Endothelial cell of umbilical vein (primary cell): ENCODE data around the gene STOX1. TPM values are rescaled to one million over a fixed set of nuclear protein-coding genes. Genes with fewer than 3 reads are reported as not detected.
"Not testable (repeated sequence)": the region's sequence is repeated elsewhere in the genome, so short reads cannot be mapped to it uniquely, and the experiment has no call there.

ENCODE experiments used
- BruUV-seq: library from RNA; stranded (reverse); fragments of 400-500 nt; replicated peaks from 2 replicates; lab custom pipeline; 2021; lab: Mats Ljungman, UMichigan
- CTCF ChIA-PET: fragments of 300-600, 350-600 bp; sonication (Branson Sonifier 250); formaldehyde crosslinking; loops from one replicate; lab custom pipeline; 2021; ENCODE audit warnings: antibody characterized with exemption, inconsistent platforms; lab: Charles Lee
- POLR2A ChIA-PET: fragments of 300-600, 350-600 bp; sonication (Branson Sonifier 250); formaldehyde crosslinking; loops from one replicate; lab custom pipeline; 2021; ENCODE audit warnings: antibody characterized with exemption, inconsistent platforms; lab: Charles Lee
- DNase-seq: peaks from one replicate; pipeline ENCODE4 v3.0.0-alpha.2; 2011; ENCODE audit warnings: low read depth, low spot score
- FAIRE-seq: peaks from 2 replicates; lab custom pipeline; 2011; peaks lifted over from hg19 to GRCh38; lab: Jason Lieb, UNC
- H2AFZ ChIP-seq: 2 replicates; pipeline ENCODE4 v1.6.0; 2012; ENCODE audit warnings: low read depth, low read length, control low read depth, inconsistent platforms
- H3K27ac ChIP-seq: 2 replicates; pipeline ENCODE4 v1.5.1; 2011; ENCODE audit warnings: low read depth, mild to moderate bottlenecking, control low read depth, low read length, moderate library complexity; ENCODE audit not compliant: insufficient read depth
- H3K27me3 ChIP-seq, 2 experiments: 2 replicates each; pipeline versions ENCODE4 v1.6.0 to v1.6.1; 2011; ENCODE audit warnings: low read length in 2 of 2, mixed read lengths in 1 of 2; ENCODE audit not compliant: control insufficient read depth in 2 of 2, insufficient read depth in 2 of 2
- H3K36me3 ChIP-seq, 2 experiments: 2 replicates in 1 of 2; 3 replicates in 1 of 2; pipeline ENCODE4 v1.5.1; 2011; ENCODE audit warnings: low read length in 2 of 2, mild to moderate bottlenecking in 1 of 2, moderate library complexity in 1 of 2; ENCODE audit not compliant: control insufficient read depth in 2 of 2, insufficient read depth in 2 of 2; ENCODE audit errors: extremely low read depth in 1 of 2
- H3K4me1 ChIP-seq: 3 replicates; pipeline ENCODE4 v1.5.1; 2011; ENCODE audit warnings: mild to moderate bottlenecking, low read length; ENCODE audit not compliant: control insufficient read depth, insufficient read depth; ENCODE audit errors: extremely low read depth
- H3K4me2 ChIP-seq: 2 replicates; pipeline ENCODE4 v1.6.1; 2011; ENCODE audit warnings: low read length, control low read depth, mixed read lengths; ENCODE audit not compliant: insufficient read depth
- H3K4me3 ChIP-seq, 3 experiments: fragments of 200-600 bp in 1 of 3; sonication (generic), shearing (Covaris generic) in 1 of 3; replicated peaks in 1 of 3; 2 replicates each; pipeline ENCODE4 v1.5.1; 2011 to 2016; ENCODE audit warnings: control low read depth in 3 of 3, low read length in 3 of 3, mild to moderate bottlenecking in 2 of 3, inconsistent platforms in 1 of 3, low read depth in 1 of 3, moderate library complexity in 1 of 3; ENCODE audit not compliant: insufficient read depth in 1 of 3
- H3K79me2 ChIP-seq: 2 replicates; pipeline ENCODE4 v1.6.0; 2012; ENCODE audit warnings: low read length, inconsistent platforms; ENCODE audit not compliant: control insufficient read depth, insufficient read depth
- H3K9ac ChIP-seq: replicated peaks from 2 replicates; pipeline ENCODE3; 2011; ENCODE audit warnings: low read length, control low read depth; ENCODE audit not compliant: insufficient read depth; ENCODE audit errors: extremely low read depth
- H3K9me1 ChIP-seq: replicated peaks from 3 replicates; pipeline ENCODE4 v1.6.0; 2011; ENCODE audit warnings: mild to moderate bottlenecking, low read length; ENCODE audit not compliant: control insufficient read depth, insufficient read depth; ENCODE audit errors: extremely low read depth
- H3K9me3 ChIP-seq: replicated peaks from 2 replicates; pipeline ENCODE4 v1.5.1; 2012; ENCODE audit warnings: low read length, inconsistent platforms; ENCODE audit not compliant: control insufficient read depth, insufficient read depth
- H4K20me1 ChIP-seq: replicated peaks from 2 replicates; pipeline ENCODE3; 2011; ENCODE audit warnings: mild to moderate bottlenecking, low read length; ENCODE audit not compliant: control insufficient read depth, insufficient read depth; ENCODE audit errors: extremely low read depth
- CTCF ChIP-seq, 2 donors: IDR thresholded peaks; 1 replicate in 1 of 2; 2 replicates in 1 of 2; pipeline ENCODE4 v1.5.1; 2011; ENCODE audit warnings: low read length in 2 of 2, mild to moderate bottlenecking in 2 of 2, moderate library complexity in 2 of 2, control low read depth in 1 of 2, inconsistent platforms in 1 of 2, low read depth in 1 of 2; ENCODE audit not compliant: insufficient read depth in 1 of 2; ENCODE audit errors: extremely low read depth in 1 of 2
- EZH2 ChIP-seq: IDR thresholded peaks from 2 replicates; pipeline ENCODE4 v1.6.1; 2012; ENCODE audit warnings: borderline replicate concordance, low read depth, mild to moderate bottlenecking, moderate library complexity, low read length, inconsistent platforms; ENCODE audit not compliant: severe bottlenecking
- FOS ChIP-seq: IDR thresholded peaks from 2 replicates; pipeline ENCODE4 v1.6.1; 2011; ENCODE audit warnings: mild to moderate bottlenecking, low read length, moderate library complexity, borderline replicate concordance; ENCODE audit not compliant: insufficient read depth
- GATA2 ChIP-seq: IDR thresholded peaks from 2 replicates; pipeline ENCODE4 v1.7.0; 2011; ENCODE audit warnings: low read depth, mild to moderate bottlenecking, moderate library complexity, mixed read lengths, low read length; ENCODE audit not compliant: insufficient read length, insufficient read depth
- JUN ChIP-seq: IDR thresholded peaks from 2 replicates; pipeline ENCODE4 v1.6.1; 2011; ENCODE audit warnings: borderline replicate concordance, low read depth; ENCODE audit not compliant: insufficient read length, insufficient read depth
- MAX ChIP-seq: IDR thresholded peaks from 2 replicates; pipeline ENCODE4 v1.6.1; 2011; ENCODE audit not compliant: insufficient read depth, insufficient read length
- POLR2A ChIP-seq: IDR thresholded peaks from 2 replicates; pipeline ENCODE4 v1.6.1; 2012; ENCODE audit warnings: low read depth, mild to moderate bottlenecking, control low read depth, low read length
- POLR2AphosphoS5 ChIP-seq: IDR thresholded peaks from 2 replicates; pipeline ENCODE4 v1.6.1; 2012; ENCODE audit warnings: low read depth, mild to moderate bottlenecking, control low read depth, low read length, moderate library complexity; ENCODE audit not compliant: insufficient read depth
- dilution Hi-C: fragments of 300-500 bp; cut with MboI; formaldehyde crosslinking; loops from one replicate; pipeline ENCODE4 v1.15.0; 2019; ENCODE audit warnings: low sequenced_read_pairs; ENCODE audit not compliant: extremely low pct_ligation_motif_present
- intact Hi-C: fragments of 100-400 bp; cut with micrococcal nuclease; formaldehyde crosslinking; loops from one replicate; pipeline ENCODE4 v1.10.0; 2022
- polyA plus RNA-seq, 4 experiments: library from polyadenylated mRNA; depleted of rRNA in 3 of 4; stranded (reverse) in 3 of 4; unstranded in 1 of 4; fragments of >200 nt; gene quantifications; 2 replicates each; pipeline versions ENCODE4 v1.2.1 to v1.2.3, GENCODE V29; 2011 to 2012; ENCODE audit warnings: missing spikeins in 1 of 4
- total RNA-seq: library from RNA; stranded (reverse); gene quantifications from 2 replicates; pipeline ENCODE4 v1.2.3, GENCODE V29; 2021

The STOX1 gene
- total and polyA plus RNA-seq, 2 donors (not counting 3 experiments of a cell fraction or from before 2014, with no cell fraction given) = 0.06 to 0.20 TPM

GRCh38 chr10:68864611-68865010 is 37.3 kb downstream of the STOX1 start:
- Histone ChIP-seq H4K20me1 (no peaks in the 10 kb centered on the region), H3K9me3 (peaks cover 5% of the 10 kb centered on the region), H3K27ac (no peak overlapping the region), H3K9me1 (no peaks in the 10 kb centered on the region), H3K4me2 (no peak overlapping the region), H3K27me3 (peaks cover 0 to under 1% of the 10 kb centered on the region in 2 experiments), H3K36me3 (no peaks in the 10 kb centered on the region), H2AFZ (no peak overlapping the region), H3K9ac (no peak overlapping the region), H3K4me1 (no peaks in the 10 kb centered on the region), H3K4me3 (no peak overlapping the region), H3K79me2 (no peaks in the 10 kb centered on the region)
- no TSS peak for BruUV-seq
- intact Hi-C loops = no loop called here
- dilution Hi-C loops = no loop called here
- CTCF ChIA-PET = interaction anchor here (1.1 kb wide), 2 partner anchors 14 to 23 kb away, joined by 3 read pairs; no protein-coding TSS in a partner anchor
- no peak for DNase-seq
- POLR2A ChIA-PET = no interaction called here
- TF ChIP-seq CTCF (IDR thresholded peaks at IDR 0.05; ENCODE audit: extremely low read depth in 1 of 2, insufficient read depth in 1 of 2, low read depth in 1 of 2, low read length in 2 of 2) (no peak), MAX (no peak), GATA2 (no peak), POLR2A (no peak), POLR2AphosphoS5 (no peak), JUN (no peak), FOS (no peak), EZH2 (no peak)
- no peak for FAIRE-seq

GRCh38 chr10:68868173-68868572 is 40.8 kb downstream of the STOX1 start:
- CTCF ChIA-PET, POLR2A ChIA-PET, BruUV-seq: not testable (repeated sequence)

More at GRCh38 chr10:68868173-68868572, 40.8 kb downstream of the STOX1 start:
- H3K9me1 ChIP-seq, H3K9ac ChIP-seq, H3K4me2 ChIP-seq, H3K4me3 ChIP-seq, dilution Hi-C loops, intact Hi-C loops, H3K9me3 ChIP-seq, H2AFZ ChIP-seq, FAIRE-seq, H3K4me1 ChIP-seq, H4K20me1 ChIP-seq, H3K79me2 ChIP-seq, DNase-seq, H3K27ac ChIP-seq, H3K36me3 ChIP-seq: not testable (repeated sequence)
- peaks cover 6 to 15% of the 10 kb centered on the region in 2 experiments for H3K27me3 ChIP-seq
